Measurements from ENCODE around the gene RIOK1. TPM values are rescaled to one million over a fixed set of nuclear protein-coding genes. Genes with fewer than 3 reads are reported as not detected.

RIOK1 gene
- total and polyA plus RNA-seq, 2 of the 13 experiments (the other 11 are each of a cell fraction or from before 2014, with no cell fraction given) = 9.4 to 37.8 TPM

DNA sequence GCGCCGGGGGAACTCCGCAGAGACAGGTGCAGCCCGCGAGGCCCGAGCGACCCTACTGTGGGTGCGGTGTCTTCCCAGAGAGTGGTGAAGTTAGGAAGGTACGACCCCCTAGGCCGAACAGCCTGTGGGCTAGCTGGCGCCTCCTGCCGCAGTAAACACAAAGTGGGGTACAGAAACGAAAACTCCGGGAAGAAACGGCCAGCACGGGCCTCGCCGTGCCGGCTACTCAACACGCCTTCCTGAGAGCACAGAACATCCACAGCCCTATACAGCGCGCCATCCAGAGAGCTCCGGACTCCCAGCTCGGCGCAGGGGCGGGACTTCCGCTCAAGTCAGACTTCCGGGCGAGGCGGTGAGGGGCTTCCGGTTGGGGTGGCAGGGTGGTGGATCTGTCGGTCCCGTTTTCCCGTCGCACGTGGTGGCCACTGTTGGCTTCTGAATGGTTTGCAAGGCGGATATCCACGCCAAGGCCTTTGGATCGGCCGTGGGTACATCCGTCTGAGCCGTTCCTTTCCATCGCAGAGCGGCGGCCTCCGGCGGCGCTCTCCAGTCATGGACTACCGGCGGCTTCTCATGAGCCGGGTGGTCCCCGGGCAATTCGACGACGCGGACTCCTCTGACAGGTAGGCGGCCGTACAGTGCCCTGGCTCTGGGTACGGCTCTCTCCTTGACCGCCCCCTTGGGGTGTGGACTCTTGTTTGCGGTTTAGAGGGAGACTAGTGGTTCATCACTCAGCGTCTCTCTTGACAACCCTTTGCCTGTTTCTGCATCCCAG lies at the start of gene RIOK1, which contains the start of gene CAGE1 (continued):
- TF ChIP-seq, protein P1, sequence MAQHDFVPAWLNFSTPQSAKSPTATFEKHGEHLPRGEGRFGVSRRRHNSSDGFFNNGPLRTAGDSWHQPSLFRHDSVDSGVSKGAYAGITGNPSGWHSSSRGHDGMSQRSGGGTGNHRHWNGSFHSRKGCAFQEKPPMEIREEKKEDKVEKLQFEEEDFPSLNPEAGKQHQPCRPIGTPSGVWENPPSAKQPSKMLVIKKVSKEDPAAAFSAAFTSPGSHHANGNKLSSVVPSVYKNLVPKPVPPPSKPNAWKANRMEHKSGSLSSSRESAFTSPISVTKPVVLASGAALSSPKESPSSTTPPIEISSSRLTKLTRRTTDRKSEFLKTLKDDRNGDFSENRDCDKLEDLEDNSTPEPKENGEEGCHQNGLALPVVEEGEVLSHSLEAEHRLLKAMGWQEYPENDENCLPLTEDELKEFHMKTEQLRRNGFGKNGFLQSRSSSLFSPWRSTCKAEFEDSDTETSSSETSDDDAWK (CRISPR knock-in tag; IDR thresholded peaks at IDR 0.05) = no peak
- peak; percentile 63; the same call in 1 of the 2 replicates for TF ChIP-seq ZNF567 (CRISPR knock-in tag; IDR thresholded peaks at IDR 0.05; ENCODE audit: borderline replicate concordance)
- peak; percentile 96 for TF ChIP-seq ZNF230 (CRISPR knock-in tag; IDR thresholded peaks at IDR 0.05)
- peak in 1 of 2 experiments; percentile 17; a peak in 1 of 4 replicates for TF ChIP-seq EP300 (IDR thresholded peaks at IDR 0.05; ENCODE audit: low read depth in 2 of 2, low read length in 2 of 2)
- peak; percentile 5; the same call in 1 of the 2 replicates for TF ChIP-seq EP300 (CRISPR knock-in tag; IDR thresholded peaks at IDR 0.05; ENCODE audit: borderline replicate concordance)
- TF ChIP-seq PLSCR1 (CRISPR knock-in tag; IDR thresholded peaks at IDR 0.05; ENCODE audit: borderline replicate concordance) = peak; percentile 78
- peak; percentile 82 for TF ChIP-seq SKIL (CRISPR knock-in tag; IDR thresholded peaks at IDR 0.05; ENCODE audit: borderline replicate concordance)
- peak; percentile 81; the same call in 1 of the 2 replicates for TF ChIP-seq ZNF232 (CRISPR knock-in tag; IDR thresholded peaks at IDR 0.05; ENCODE audit: borderline replicate concordance)
- TF ChIP-seq SP1 (IDR thresholded peaks at IDR 0.05) = no peak
- TF ChIP-seq SP1 (CRISPR knock-in tag; IDR thresholded peaks at IDR 0.05) = no peak
- TF ChIP-seq STAT5B (CRISPR knock-in tag; IDR thresholded peaks at IDR 0.05) = no peak
- peak; percentile 63; the same call in 1 of the 2 replicates for TF ChIP-seq SMAD9 (CRISPR knock-in tag; IDR thresholded peaks at IDR 0.05)
- TF ChIP-seq JUN (CRISPR knock-in tag; IDR thresholded peaks at IDR 0.05) = peak; percentile 20; the same call in 1 of the 2 replicates
- TF ChIP-seq ZNF672 (CRISPR knock-in tag; IDR thresholded peaks at IDR 0.05) = peak; percentile 90
- no peak for TF ChIP-seq ZNF660 (CRISPR knock-in tag; IDR thresholded peaks at IDR 0.05; ENCODE audit: borderline replicate concordance, low read depth)
- TF ChIP-seq GRHL1 (CRISPR knock-in tag; conservative IDR thresholded peaks at IDR 0.05) = peak; percentile 41; the same call in 1 of the 2 replicates
- peak; percentile 19 for TF ChIP-seq STAG1 (CRISPR knock-in tag; IDR thresholded peaks at IDR 0.05)
- TF ChIP-seq, protein P2, sequence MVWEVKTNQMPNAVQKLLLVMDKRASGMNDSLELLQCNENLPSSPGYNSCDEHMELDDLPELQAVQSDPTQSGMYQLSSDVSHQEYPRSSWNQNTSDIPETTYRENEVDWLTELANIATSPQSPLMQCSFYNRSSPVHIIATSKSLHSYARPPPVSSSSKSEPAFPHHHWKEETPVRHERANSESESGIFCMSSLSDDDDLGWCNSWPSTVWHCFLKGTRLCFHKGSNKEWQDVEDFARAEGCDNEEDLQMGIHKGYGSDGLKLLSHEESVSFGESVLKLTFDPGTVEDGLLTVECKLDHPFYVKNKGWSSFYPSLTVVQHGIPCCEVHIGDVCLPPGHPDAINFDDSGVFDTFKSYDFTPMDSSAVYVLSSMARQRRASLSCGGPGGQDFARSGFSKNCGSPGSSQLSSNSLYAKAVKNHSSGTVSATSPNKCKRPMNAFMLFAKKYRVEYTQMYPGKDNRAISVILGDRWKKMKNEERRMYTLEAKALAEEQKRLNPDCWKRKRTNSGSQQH (CRISPR knock-in tag; IDR thresholded peaks at IDR 0.05; ENCODE audit: low read depth) = peak; percentile 74; the same call in 1 of the 2 replicates

All from HepG2 (cell line).